Stimulated activated CD8-positive, alpha-beta memory T cell treated with anti-CD3 and anti-CD28 coated beads, Interleukin-4, amount 100 ng/mL, for 48 hours (primary cell): ENCODE results near the gene RIC8A.

Experiments used
- DNase-seq: peaks from one replicate; pipeline ENCODE4 v3.0.0-alpha.2; 2020

RIC8A gene

GRCh38 chr11:250740-251299, 43.3 kb downstream of the RIC8A start:
- DNase-seq, result peak; percentile 86

GRCh38 chr11:251550-251949, 44.0 kb downstream of the RIC8A start:
- peak; percentile 21 for DNase-seq

GRCh38 chr11:252666-253065, 45.2 kb downstream of the RIC8A start:
- DNase-seq, result peak; percentile 20

GRCh38 chr11:253160-253885, 45.8 kb downstream of the RIC8A start:
- peak; percentile 20 for DNase-seq

- peak; percentile 16 for DNase-seq
Measured at GRCh38 chr11:253886-254270, 46.4 kb downstream of the RIC8A start.

GRCh38 chr11:255176-255575, 47.7 kb downstream of the RIC8A start:
- DNase-seq, result no peak

- DNase-seq, result peak; percentile 1
Measured at GRCh38 chr11:255816-256215, 48.3 kb downstream of the RIC8A start.

GRCh38 chr11:256952-257737, 49.6 kb downstream of the RIC8A start:
- DNase-seq, result peak; percentile 18

- peak; percentile 26 for DNase-seq
Measured at GRCh38 chr11:257766-258493, 50.4 kb downstream of the RIC8A start.

- DNase-seq, result no peak
Measured at GRCh38 chr11:259413-259812, 51.9 kb downstream of the RIC8A start.

GRCh38 chr11:261624-262023, 54.1 kb downstream of the RIC8A start:
- DNase-seq, result no peak
